Trophoblast cell (in vitro differentiated cells and primary cell): ENCODE data around the gene SERINC5.
A peak's percentile ranks its signal among the peaks of the same experiment; 100 is the strongest.

Experiments
- DNase-seq, 2 donors: peaks; one replicate each; pipeline ENCODE4 v3.0.0-alpha.2; 2016
- H2AFZ ChIP-seq: 2 replicates; pipeline ENCODE4 v1.6.1; 2013; ENCODE audit warnings: low read length, moderate library complexity, mild to moderate bottlenecking; ENCODE audit not compliant: insufficient read depth, poor library complexity
- H2AK5ac ChIP-seq: 2 replicates; pipeline ENCODE4 v1.6.1; 2013; ENCODE audit warnings: mild to moderate bottlenecking, low read length
- H2BK120ac ChIP-seq: 2 replicates; pipeline ENCODE4 v1.6.1; 2013; ENCODE audit warnings: low read length, mild to moderate bottlenecking, moderate library complexity; ENCODE audit not compliant: insufficient read depth, poor library complexity
- H2BK12ac ChIP-seq: 2 replicates; pipeline ENCODE4 v1.6.1; 2013; ENCODE audit warnings: mild to moderate bottlenecking, low read length, moderate library complexity
- H2BK5ac ChIP-seq: 2 replicates; pipeline ENCODE4 v1.6.1; 2013; ENCODE audit warnings: low read length, low read depth, moderate library complexity, mild to moderate bottlenecking; ENCODE audit not compliant: poor library complexity
- H3K14ac ChIP-seq: 2 replicates; pipeline ENCODE4 v1.6.1; 2013; ENCODE audit warnings: mild to moderate bottlenecking, low read length
- H3K18ac ChIP-seq: 2 replicates; pipeline ENCODE4 v1.6.1; 2013; ENCODE audit warnings: mild to moderate bottlenecking, low read length
- H3K23ac ChIP-seq: 2 replicates; pipeline ENCODE4 v1.6.1; 2013; ENCODE audit warnings: low read length
- H3K27ac ChIP-seq: 2 replicates; pipeline ENCODE4 v1.5.1; 2013; ENCODE audit warnings: low read depth, mild to moderate bottlenecking, inconsistent platforms, low read length, moderate library complexity
- H3K27me3 ChIP-seq: 2 replicates; pipeline ENCODE4 v1.6.1; 2013; ENCODE audit warnings: inconsistent platforms, mild to moderate bottlenecking, low read length, moderate library complexity; ENCODE audit not compliant: insufficient read depth
- H3K36me3 ChIP-seq, 2 experiments: 1 replicate in 1 of 2; 2 replicates in 1 of 2; pipeline ENCODE4 v1.6.1; 2013; ENCODE audit warnings: low read length in 2 of 2, mild to moderate bottlenecking in 2 of 2, moderate library complexity in 1 of 2; ENCODE audit not compliant: insufficient read depth in 2 of 2, control insufficient read depth in 1 of 2
- H3K4ac ChIP-seq: 2 replicates; pipeline ENCODE4 v1.6.1; 2013; ENCODE audit warnings: low read depth, mild to moderate bottlenecking, low read length, moderate library complexity
- H3K4me1 ChIP-seq, 2 experiments: 1 replicate in 1 of 2; 2 replicates in 1 of 2; pipeline ENCODE4 v1.6.1; 2013; ENCODE audit warnings: low read length in 2 of 2, mild to moderate bottlenecking in 2 of 2, moderate library complexity in 1 of 2; ENCODE audit not compliant: insufficient read depth in 2 of 2, control insufficient read depth in 1 of 2
- H3K4me2 ChIP-seq: 2 replicates; pipeline ENCODE4 v1.6.1; 2013; ENCODE audit warnings: inconsistent platforms, mild to moderate bottlenecking, low read length, moderate library complexity
- H3K4me3 ChIP-seq: 2 replicates; pipeline ENCODE4 v1.5.1; 2013; ENCODE audit warnings: mild to moderate bottlenecking, low read depth, low read length, inconsistent platforms
- H3K79me1 ChIP-seq: one replicate; pipeline ENCODE4 v1.6.1; 2013; ENCODE audit warnings: low read length
- H3K79me2 ChIP-seq: 2 replicates; pipeline ENCODE4 v1.6.1; 2013; ENCODE audit warnings: low read length, mild to moderate bottlenecking; ENCODE audit not compliant: control insufficient read depth, insufficient read depth, poor library complexity
- H3K9ac ChIP-seq: 2 replicates; pipeline ENCODE4 v1.6.1; 2013; ENCODE audit warnings: mild to moderate bottlenecking, low read length
- H3K9me3 ChIP-seq: 2 replicates; pipeline ENCODE4 v1.6.1; 2013; ENCODE audit warnings: low read depth, mild to moderate bottlenecking, control low read depth, inconsistent platforms, low read length; ENCODE audit not compliant: insufficient read depth
- H4K12ac ChIP-seq: 2 replicates; pipeline ENCODE4 v1.6.1; 2013; ENCODE audit warnings: low read depth, mild to moderate bottlenecking, low read length, moderate library complexity
- H4K8ac ChIP-seq: 2 replicates; pipeline ENCODE4 v1.6.1; 2013; ENCODE audit warnings: low read depth, mild to moderate bottlenecking, low read length, moderate library complexity
- H4K91ac ChIP-seq: one replicate; pipeline ENCODE4 v1.6.1; 2013; ENCODE audit warnings: low read depth, mild to moderate bottlenecking, low read length, moderate library complexity
- WGBS: extraction: QIAGEN DNeasy Blood & Tissue Kit; methylation state at CpG from one replicate; pipeline ENCODE4 v1.1.7; 2013; ENCODE audit warnings: missing lambda C conversion rate; ENCODE audit not compliant: insufficient read length, insufficient coverage; ENCODE audit errors: extremely low coverage; 5-methylcytosine and 5-hydroxymethylcytosine counted together

Gene SERINC5

DNA sequence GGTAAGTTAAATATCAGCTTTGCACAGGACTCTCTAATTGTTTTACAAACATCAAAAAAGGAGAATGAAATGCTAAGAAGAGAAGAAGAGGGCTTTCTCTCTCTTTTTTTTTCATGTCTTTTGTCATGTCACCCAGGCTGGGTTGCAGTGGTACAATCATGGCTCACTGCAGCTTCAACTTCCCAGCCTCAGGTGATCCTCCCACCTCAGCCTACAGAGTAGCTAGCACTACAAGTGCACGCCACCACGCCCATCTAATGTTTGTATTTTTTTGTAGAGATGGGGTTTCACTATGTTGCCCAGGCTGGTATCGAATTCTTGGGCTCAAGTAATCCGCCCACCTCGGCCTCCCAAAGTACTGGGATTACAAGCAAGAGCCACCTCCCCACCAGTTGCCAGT, 18.6 kb downstream of the SERINC5 start:
- Histone ChIP-seq H3K27me3 (no peaks in the 10 kb centered on the region), H3K9me3 (peaks cover 3% of the 10 kb centered on the region), H3K18ac (no peak overlapping the region), H3K4me1 (peaks cover 0 to 2% of the 10 kb centered on the region in 2 experiments), H3K4me2 (no peak overlapping the region), H3K4me3 (no peak overlapping the region), H4K8ac (no peak overlapping the region), H3K4ac (peak overlapping the region; percentile 47), H2BK120ac (no peak overlapping the region), H3K79me2 (peaks cover 7% of the 10 kb centered on the region), H4K91ac (no peak overlapping the region), H3K79me1 (no peaks in the 10 kb centered on the region), H3K36me3 (peaks cover 10 to 11% of the 10 kb centered on the region in 2 experiments), H2AFZ (no peak overlapping the region), H2AK5ac (no peak overlapping the region), H3K9ac (no peak overlapping the region), H3K14ac (no peak overlapping the region), H2BK12ac (no peak overlapping the region), H3K27ac (no peak overlapping the region), H4K12ac (no peak overlapping the region), H3K23ac (no peak overlapping the region), H2BK5ac (no peak overlapping the region)
- DNase-seq = no peak
- no CpG with 5 or more reads among the region's 5 CpGs for WGBS

- no peaks in the 10 kb centered on the region for H3K27me3 ChIP-seq
- no peak overlapping the region for H2AK5ac ChIP-seq
- peaks cover 2 to 3% of the 10 kb centered on the region in 2 experiments for H3K36me3 ChIP-seq
- no peaks in the 10 kb centered on the region for H3K9me3 ChIP-seq
- H3K4me3 ChIP-seq = no peak overlapping the region
- no peak overlapping the region for H4K91ac ChIP-seq
- no peak overlapping the region for H2BK5ac ChIP-seq
- H4K12ac ChIP-seq = no peak overlapping the region
- no peaks in the 10 kb centered on the region for H3K4me1 ChIP-seq
- H3K4ac ChIP-seq = no peak overlapping the region
- H3K18ac ChIP-seq = no peak overlapping the region
- H3K79me1 ChIP-seq = no peaks in the 10 kb centered on the region
- WGBS = no CpG with 5 or more reads among the region's 5 CpGs
- no peak overlapping the region for H3K27ac ChIP-seq
- no peak overlapping the region for H2BK120ac ChIP-seq
- no peak overlapping the region for H3K14ac ChIP-seq
- H3K9ac ChIP-seq = no peak overlapping the region
- H3K79me2 ChIP-seq = peaks cover 7% of the 10 kb centered on the region
- H2AFZ ChIP-seq = no peak overlapping the region
- H3K4me2 ChIP-seq = no peak overlapping the region
- no peak for DNase-seq
- H4K8ac ChIP-seq = no peak overlapping the region
- no peak overlapping the region for H3K23ac ChIP-seq
- H2BK12ac ChIP-seq = no peak overlapping the region
These were observed 21.5 kb downstream of the SERINC5 start for GRCh38 chr5:80234116-80234948.

DNA sequence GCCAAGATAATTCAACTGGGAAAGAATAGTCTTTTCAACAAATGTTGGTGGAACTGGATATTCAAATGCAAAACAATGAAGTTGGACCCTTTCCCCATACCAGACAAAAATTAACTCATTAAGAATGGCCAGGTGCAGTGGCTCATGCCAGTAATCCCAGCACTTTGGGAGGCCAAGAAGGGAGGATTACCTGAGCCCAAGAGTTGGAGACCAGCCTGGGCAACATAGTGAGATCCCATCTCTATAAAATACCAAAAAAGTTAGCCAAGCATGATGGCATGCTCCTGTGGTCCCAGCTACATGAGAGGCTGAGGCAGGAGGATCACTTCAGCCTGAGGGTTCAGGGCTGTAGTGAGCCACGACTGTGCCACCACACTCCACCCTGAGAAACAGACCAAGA, 24.2 kb downstream of the SERINC5 start:
- H3K18ac ChIP-seq = no peak overlapping the region
- H2AK5ac ChIP-seq = no peak overlapping the region
- H3K4me3 ChIP-seq = no peak overlapping the region
- H3K36me3 ChIP-seq = peaks cover 0 to 3% of the 10 kb centered on the region in 2 experiments
- no peak for DNase-seq
- no peaks in the 10 kb centered on the region for H3K79me1 ChIP-seq
- no CpG with 5 or more reads among the region's 1 CpG for WGBS
- no peak overlapping the region for H4K91ac ChIP-seq
- H4K12ac ChIP-seq = no peak overlapping the region
- no peaks in the 10 kb centered on the region for H3K27me3 ChIP-seq
- H3K9ac ChIP-seq = no peak overlapping the region
- H4K8ac ChIP-seq = no peak overlapping the region
- H3K4me2 ChIP-seq = no peak overlapping the region
- no peak overlapping the region for H3K14ac ChIP-seq
- no peak overlapping the region for H3K27ac ChIP-seq
- peaks cover 5% of the 10 kb centered on the region for H3K79me2 ChIP-seq
- H2BK12ac ChIP-seq = no peak overlapping the region
- H3K9me3 ChIP-seq = no peaks in the 10 kb centered on the region
- H3K4ac ChIP-seq = peak overlapping the region; percentile 34
- no peak overlapping the region for H2AFZ ChIP-seq
- peaks cover 0 to 3% of the 10 kb centered on the region in 2 experiments for H3K4me1 ChIP-seq
- no peak overlapping the region for H3K23ac ChIP-seq
- H2BK120ac ChIP-seq = no peak overlapping the region
- no peak overlapping the region for H2BK5ac ChIP-seq

DNA sequence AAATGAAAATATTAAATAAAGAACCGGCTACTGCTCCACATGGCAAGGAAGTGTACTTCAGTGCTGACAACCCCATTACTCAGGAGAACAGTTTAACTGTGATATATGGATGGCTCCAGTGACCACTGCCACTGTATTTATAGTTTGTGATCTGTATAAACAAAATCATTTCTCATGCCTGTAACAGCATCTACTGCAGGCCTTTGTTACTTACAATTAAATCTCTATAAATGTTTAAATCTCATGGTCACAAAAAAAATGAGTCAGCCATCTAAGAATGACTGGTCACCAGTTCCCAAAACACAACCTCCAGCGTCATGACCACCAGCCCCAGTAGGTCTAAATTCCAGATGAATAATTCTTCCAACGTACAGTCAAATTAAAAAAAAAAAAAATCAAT, 24.6 kb downstream of the SERINC5 start:
- Histone ChIP-seq H2BK12ac (no peak overlapping the region), H2AFZ (no peak overlapping the region), H4K91ac (no peak overlapping the region), H3K79me2 (peaks cover 6% of the 10 kb centered on the region), H3K4ac (no peak overlapping the region), H3K4me2 (no peak overlapping the region), H3K14ac (no peak overlapping the region), H3K4me3 (no peak overlapping the region), H3K9me3 (no peaks in the 10 kb centered on the region), H2BK5ac (no peak overlapping the region), H3K18ac (no peak overlapping the region), H3K4me1 (peaks cover 0 to 3% of the 10 kb centered on the region in 2 experiments), H2AK5ac (no peak overlapping the region), H3K36me3 (peaks cover 2 to 3% of the 10 kb centered on the region in 2 experiments), H3K27ac (no peak overlapping the region), H3K23ac (no peak overlapping the region), H3K79me1 (no peaks in the 10 kb centered on the region), H4K12ac (no peak overlapping the region), H3K27me3 (no peaks in the 10 kb centered on the region), H4K8ac (no peak overlapping the region), H3K9ac (no peak overlapping the region), H2BK120ac (no peak overlapping the region)
- no peak for DNase-seq
- no CpG with 5 or more reads among the region's 3 CpGs for WGBS
